Fibroblast of the aortic adventitia (primary cell): ENCODE data around the gene PRKAR1B. TPM values are rescaled to one million over a fixed set of nuclear protein-coding genes. Genes with fewer than 3 reads are reported as not detected.

Source experiments
- DNase-seq: peaks from one replicate; pipeline ENCODE4 v3.0.0-alpha.2; 2010; ENCODE audit warnings: low read depth
- H3K4me3 ChIP-seq: 2 replicates; pipeline ENCODE4 v1.5.1; 2011; ENCODE audit warnings: low read depth, mild to moderate bottlenecking, control low read depth, low read length, moderate library complexity
- CTCF ChIP-seq: IDR thresholded peaks from 2 replicates; pipeline ENCODE4 v1.5.1; 2011; ENCODE audit warnings: mild to moderate bottlenecking, low read length, control low read depth, inconsistent platforms; ENCODE audit not compliant: insufficient read depth
- total RNA-seq: library from RNA; depleted of rRNA; stranded (reverse); fragments of >200 nt; gene quantifications from 2 replicates; pipeline ENCODE4 v1.2.3, GENCODE V29; 2012; ENCODE audit warnings: low replicate concordance

Gene PRKAR1B
- total RNA-seq, 1 donor: 7.0 TPM

GRCh38 chr7:573269-573932, 153.7 kb downstream of the PRKAR1B start:
- TF ChIP-seq CTCF: no peak
- H3K4me3 ChIP-seq: no peak overlapping the region
- no peak for DNase-seq

GRCh38 chr7:572416-573268, 154.4 kb downstream of the PRKAR1B start:
- DNase-seq: no peak
- TF ChIP-seq CTCF: no peak
- no peak overlapping the region for H3K4me3 ChIP-seq

- DNase-seq: no peak
- no peak overlapping the region for H3K4me3 ChIP-seq
- no peak for TF ChIP-seq CTCF
Observed at GRCh38 chr7:571718-572415, 155.2 kb downstream of the PRKAR1B start.

GRCh38 chr7:571096-571717, 155.9 kb downstream of the PRKAR1B start:
- DNase-seq: no peak
- TF ChIP-seq CTCF: no peak
- no peak overlapping the region for H3K4me3 ChIP-seq

- DNase-seq: no peak
- H3K4me3 ChIP-seq: no peak overlapping the region
- no peak for TF ChIP-seq CTCF
Observed at GRCh38 chr7:570801-571070, 156.3 kb downstream of the PRKAR1B start.

GRCh38 chr7:569996-570800, 156.9 kb downstream of the PRKAR1B start:
- no peak overlapping the region for H3K4me3 ChIP-seq
- no peak for DNase-seq
- no peak for TF ChIP-seq CTCF
